HepG2 (cell line): ENCODE data around the gene ZMIZ1. TPM values are rescaled to one million over a fixed set of nuclear protein-coding genes. Genes with fewer than 3 reads are reported as not detected.
A peak's percentile ranks its signal among the peaks of the same experiment; 100 is the strongest.

ENCODE experiments used
- ARNTL ChIP-seq: sonication (generic); formaldehyde crosslinking; IDR thresholded peaks from 2 replicates; pipeline ENCODE4 v1.4.0; 2020; ENCODE audit warnings: mild to moderate bottlenecking, missing genetic modification reagents
- KLF11 ChIP-seq: IDR thresholded peaks from 2 replicates; pipeline ENCODE4 v1.6.1; 2016; ENCODE audit warnings: missing compliant biosample characterization
- LCORL ChIP-seq, 2 experiments: fragments of 450-650 bp in 1 of 2; sonication (generic) in 1 of 2; formaldehyde crosslinking in 1 of 2; IDR thresholded peaks; 2 replicates each; pipeline versions ENCODE4 v1.5.0 to v1.6.1; 2017 to 2020; ENCODE audit warnings: antibody characterized with exemption in 1 of 2, missing genetic modification reagents in 1 of 2
- NFKBIZ ChIP-seq: IDR thresholded peaks from 2 replicates; pipeline ENCODE4 v1.6.1; 2018; ENCODE audit warnings: missing genetic modification reagents, missing compliant biosample characterization
- NRL ChIP-seq: sonication (generic); formaldehyde crosslinking; IDR thresholded peaks from 2 replicates; pipeline ENCODE4 v1.5.0; 2020; ENCODE audit warnings: missing genetic modification reagents, mild to moderate bottlenecking, moderate library complexity, borderline replicate concordance
- REPIN1 ChIP-seq: sonication (generic); formaldehyde crosslinking; IDR thresholded peaks from 2 replicates; pipeline ENCODE4 v1.8.0; 2022; ENCODE audit warnings: missing genetic modification reagents, low read depth, mild to moderate bottlenecking, borderline replicate concordance
- SETDB1 ChIP-seq: sonication (generic); formaldehyde crosslinking; IDR thresholded peaks from 2 replicates; pipeline ENCODE4 v1.5.1; 2020; ENCODE audit warnings: missing genetic modification reagents, mild to moderate bottlenecking, borderline replicate concordance
- STAT5B ChIP-seq: sonication (generic); formaldehyde crosslinking; IDR thresholded peaks from 2 replicates; pipeline ENCODE4 v1.4.0; 2020; ENCODE audit warnings: missing genetic modification reagents
- TP53 ChIP-seq: sonication (generic); formaldehyde crosslinking; conservative IDR thresholded peaks from 2 replicates; pipeline ENCODE4 v1.4.0; 2020; ENCODE audit warnings: missing genetic modification reagents
- ZBTB8A ChIP-seq: sonication (generic); formaldehyde crosslinking; IDR thresholded peaks from 2 replicates; pipeline ENCODE4 v1.4.0; 2020; ENCODE audit warnings: mild to moderate bottlenecking, low read depth, missing genetic modification reagents, borderline replicate concordance
- ZKSCAN5 ChIP-seq: sonication (generic); formaldehyde crosslinking; IDR thresholded peaks from 2 replicates; pipeline ENCODE4 v1.5.1; 2020; ENCODE audit warnings: mild to moderate bottlenecking, missing genetic modification reagents
- ZMAT3 ChIP-seq: sonication (generic); formaldehyde crosslinking; conservative IDR thresholded peaks from 2 replicates; pipeline ENCODE4 v1.7.0; 2021; ENCODE audit warnings: missing genetic modification reagents
- ZNF326 ChIP-seq: sonication (generic); formaldehyde crosslinking; IDR thresholded peaks from 2 replicates; pipeline ENCODE4 v1.4.0; 2020; ENCODE audit warnings: missing genetic modification reagents, borderline replicate concordance
- ZNF569 ChIP-seq: sonication (generic); formaldehyde crosslinking; IDR thresholded peaks from 2 replicates; pipeline ENCODE4 v1.5.0; 2020; ENCODE audit warnings: mild to moderate bottlenecking, missing genetic modification reagents, moderate library complexity, borderline replicate concordance
- ZNF749 ChIP-seq: sonication (generic); formaldehyde crosslinking; IDR thresholded peaks from 2 replicates; pipeline ENCODE4 v1.8.0; 2022; ENCODE audit warnings: mild to moderate bottlenecking, missing genetic modification reagents, moderate library complexity, borderline replicate concordance
- polyA plus RNA-seq, 8 experiments: library from polyadenylated mRNA; depleted of rRNA in 3 of 8; stranded (reverse) in 7 of 8; unstranded in 1 of 8; fragments of >200 nt; fragmentation: Illumina TruSeq in 4 of 8; extraction: Trizol in 4 of 8; gene quantifications; 2 replicates each; pipeline versions ENCODE4 v1.2.1 to v1.2.3, GENCODE V29; 2011 to 2016; ENCODE audit warnings: low read depth in 4 of 8, missing spikeins in 1 of 8, mixed read lengths in 1 of 8; ENCODE audit not compliant: insufficient read depth in 1 of 8
- total RNA-seq, 5 experiments: library from RNA; depleted of rRNA; stranded (reverse); fragments of >200 nt; fragmentation: Illumina TruSeq; extraction: Trizol; gene quantifications; 2 replicates each; pipeline ENCODE4 v1.2.3, GENCODE V29; 2016; ENCODE audit warnings: low read depth in 1 of 5
- TF ChIP-seq, protein P1 (sequence below): sonication (generic); formaldehyde crosslinking; IDR thresholded peaks from 2 replicates; pipeline ENCODE4 v1.4.0; 2020; ENCODE audit warnings: mild to moderate bottlenecking, missing genetic modification reagents
- TF ChIP-seq, protein P2 (sequence below): sonication (generic); formaldehyde crosslinking; IDR thresholded peaks from 2 replicates; pipeline ENCODE4 v1.4.0; 2020; ENCODE audit warnings: missing genetic modification reagents
- TF ChIP-seq, protein P3 (sequence below): sonication (generic); formaldehyde crosslinking; IDR thresholded peaks from 2 replicates; pipeline ENCODE4 v1.4.0; 2020; ENCODE audit warnings: missing genetic modification reagents
- TF ChIP-seq, protein P4 (sequence below): sonication (generic); formaldehyde crosslinking; IDR thresholded peaks from 2 replicates; pipeline ENCODE4 v1.4.0; 2020; ENCODE audit warnings: mild to moderate bottlenecking, missing genetic modification reagents
- TF ChIP-seq, protein P5 (sequence below): sonication (generic); formaldehyde crosslinking; IDR thresholded peaks from 2 replicates; pipeline ENCODE4 v1.8.0; 2022; ENCODE audit warnings: mild to moderate bottlenecking, missing genetic modification reagents, moderate library complexity

The ZMIZ1 gene
- total and polyA plus RNA-seq, 2 of the 13 experiments (the other 11 are each of a cell fraction or from before 2014, with no cell fraction given) = 5.3 to 10.2 TPM

DNA sequence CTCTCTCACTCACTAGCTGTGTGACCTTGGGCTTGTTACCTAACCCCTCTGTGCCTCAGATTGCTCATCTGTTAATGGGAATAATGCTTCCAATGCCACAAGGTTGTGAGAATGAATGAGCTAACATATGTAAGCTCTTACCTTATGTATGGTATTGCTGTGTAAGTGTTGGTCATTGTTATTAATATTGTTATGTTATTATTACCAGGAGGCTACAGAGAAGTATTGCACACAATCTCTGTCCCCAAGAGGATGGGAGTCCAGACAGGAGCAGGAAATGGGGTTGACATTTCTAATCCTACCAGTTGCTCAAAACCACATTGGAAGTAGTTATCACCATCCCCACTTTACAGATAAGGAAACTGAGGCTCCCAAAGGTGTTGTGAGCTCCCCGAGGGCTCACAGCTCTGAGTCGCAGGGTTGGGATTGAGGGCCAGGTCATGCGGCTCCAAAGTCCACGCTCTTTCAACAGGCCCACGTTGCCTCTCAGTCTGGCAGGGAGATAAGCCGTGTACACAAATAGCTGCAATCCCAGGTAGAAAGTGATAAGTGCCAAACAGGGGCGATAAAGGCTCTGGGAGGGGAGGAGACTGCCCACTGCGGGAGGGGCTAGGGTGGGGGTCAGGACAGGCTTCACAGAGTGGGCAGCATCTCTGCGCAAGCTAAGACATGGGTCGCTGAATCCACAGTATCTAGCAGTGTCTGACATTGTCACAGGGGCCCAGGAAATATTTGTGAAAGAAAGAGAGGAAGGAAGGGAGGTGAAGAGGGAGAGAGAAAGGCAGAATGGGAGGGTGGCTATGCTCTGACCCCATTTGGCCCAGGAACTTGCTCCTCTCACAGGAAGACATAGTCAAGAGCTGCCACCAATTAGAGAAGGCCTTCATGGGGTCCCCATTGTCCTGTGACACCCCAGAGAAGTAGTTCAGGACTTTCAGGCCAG, 9.6 kb upstream of the ZMIZ1 start (continued):
- peak; percentile 28; the same call in 1 of the 2 replicates for TF ChIP-seq STAT5B (CRISPR knock-in tag)
- TF ChIP-seq ZNF569 (CRISPR knock-in tag) = no peak
- no peak for TF ChIP-seq LCORL (IDR thresholded peaks at IDR 0.05)
- peak; percentile 97 for TF ChIP-seq LCORL (CRISPR knock-in tag; IDR thresholded peaks at IDR 0.05)
- TF ChIP-seq, protein P1, sequence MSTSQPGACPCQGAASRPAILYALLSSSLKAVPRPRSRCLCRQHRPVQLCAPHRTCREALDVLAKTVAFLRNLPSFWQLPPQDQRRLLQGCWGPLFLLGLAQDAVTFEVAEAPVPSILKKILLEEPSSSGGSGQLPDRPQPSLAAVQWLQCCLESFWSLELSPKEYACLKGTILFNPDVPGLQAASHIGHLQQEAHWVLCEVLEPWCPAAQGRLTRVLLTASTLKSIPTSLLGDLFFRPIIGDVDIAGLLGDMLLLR (CRISPR knock-in tag) = peak; percentile 79; the same call in 1 of the 2 replicates
- TF ChIP-seq, protein P2, sequence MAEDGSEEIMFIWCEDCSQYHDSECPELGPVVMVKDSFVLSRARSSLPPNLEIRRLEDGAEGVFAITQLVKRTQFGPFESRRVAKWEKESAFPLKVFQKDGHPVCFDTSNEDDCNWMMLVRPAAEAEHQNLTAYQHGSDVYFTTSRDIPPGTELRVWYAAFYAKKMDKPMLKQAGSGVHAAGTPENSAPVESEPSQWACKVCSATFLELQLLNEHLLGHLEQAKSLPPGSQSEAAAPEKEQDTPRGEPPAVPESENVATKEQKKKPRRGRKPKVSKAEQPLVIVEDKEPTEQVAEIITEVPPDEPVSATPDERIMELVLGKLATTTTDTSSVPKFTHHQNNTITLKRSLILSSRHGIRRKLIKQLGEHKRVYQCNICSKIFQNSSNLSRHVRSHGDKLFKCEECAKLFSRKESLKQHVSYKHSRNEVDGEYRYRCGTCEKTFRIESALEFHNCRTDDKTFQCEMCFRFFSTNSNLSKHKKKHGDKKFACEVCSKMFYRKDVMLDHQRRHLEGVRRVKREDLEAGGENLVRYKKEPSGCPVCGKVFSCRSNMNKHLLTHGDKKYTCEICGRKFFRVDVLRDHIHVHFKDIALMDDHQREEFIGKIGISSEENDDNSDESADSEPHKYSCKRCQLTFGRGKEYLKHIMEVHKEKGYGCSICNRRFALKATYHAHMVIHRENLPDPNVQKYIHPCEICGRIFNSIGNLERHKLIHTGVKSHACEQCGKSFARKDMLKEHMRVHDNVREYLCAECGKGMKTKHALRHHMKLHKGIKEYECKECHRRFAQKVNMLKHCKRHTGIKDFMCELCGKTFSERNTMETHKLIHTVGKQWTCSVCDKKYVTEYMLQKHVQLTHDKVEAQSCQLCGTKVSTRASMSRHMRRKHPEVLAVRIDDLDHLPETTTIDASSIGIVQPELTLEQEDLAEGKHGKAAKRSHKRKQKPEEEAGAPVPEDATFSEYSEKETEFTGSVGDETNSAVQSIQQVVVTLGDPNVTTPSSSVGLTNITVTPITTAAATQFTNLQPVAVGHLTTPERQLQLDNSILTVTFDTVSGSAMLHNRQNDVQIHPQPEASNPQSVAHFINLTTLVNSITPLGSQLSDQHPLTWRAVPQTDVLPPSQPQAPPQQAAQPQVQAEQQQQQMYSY (CRISPR knock-in tag) = peak; percentile 82
- no peak for TF ChIP-seq NRL
- TF ChIP-seq, protein P3, sequence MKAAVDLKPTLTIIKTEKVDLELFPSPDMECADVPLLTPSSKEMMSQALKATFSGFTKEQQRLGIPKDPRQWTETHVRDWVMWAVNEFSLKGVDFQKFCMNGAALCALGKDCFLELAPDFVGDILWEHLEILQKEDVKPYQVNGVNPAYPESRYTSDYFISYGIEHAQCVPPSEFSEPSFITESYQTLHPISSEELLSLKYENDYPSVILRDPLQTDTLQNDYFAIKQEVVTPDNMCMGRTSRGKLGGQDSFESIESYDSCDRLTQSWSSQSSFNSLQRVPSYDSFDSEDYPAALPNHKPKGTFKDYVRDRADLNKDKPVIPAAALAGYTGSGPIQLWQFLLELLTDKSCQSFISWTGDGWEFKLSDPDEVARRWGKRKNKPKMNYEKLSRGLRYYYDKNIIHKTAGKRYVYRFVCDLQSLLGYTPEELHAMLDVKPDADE = no peak
- TF ChIP-seq NFKBIZ (CRISPR knock-in tag) = peak; percentile 75; the same call in 1 of the 2 replicates
- TF ChIP-seq ARNTL (CRISPR knock-in tag) = peak; percentile 86
- TF ChIP-seq TP53 (CRISPR knock-in tag) = no peak; the same call in 1 of the 2 replicates
- TF ChIP-seq, protein P4, sequence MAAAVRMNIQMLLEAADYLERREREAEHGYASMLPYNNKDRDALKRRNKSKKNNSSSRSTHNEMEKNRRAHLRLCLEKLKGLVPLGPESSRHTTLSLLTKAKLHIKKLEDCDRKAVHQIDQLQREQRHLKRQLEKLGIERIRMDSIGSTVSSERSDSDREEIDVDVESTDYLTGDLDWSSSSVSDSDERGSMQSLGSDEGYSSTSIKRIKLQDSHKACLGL (CRISPR knock-in tag) = no peak
- TF ChIP-seq ZKSCAN5 (CRISPR knock-in tag) = no peak
- TF ChIP-seq SETDB1 (CRISPR knock-in tag) = no peak
- peak; percentile 93 for TF ChIP-seq REPIN1
- TF ChIP-seq ZNF326 (CRISPR knock-in tag) = no peak
- TF ChIP-seq, protein P5, sequence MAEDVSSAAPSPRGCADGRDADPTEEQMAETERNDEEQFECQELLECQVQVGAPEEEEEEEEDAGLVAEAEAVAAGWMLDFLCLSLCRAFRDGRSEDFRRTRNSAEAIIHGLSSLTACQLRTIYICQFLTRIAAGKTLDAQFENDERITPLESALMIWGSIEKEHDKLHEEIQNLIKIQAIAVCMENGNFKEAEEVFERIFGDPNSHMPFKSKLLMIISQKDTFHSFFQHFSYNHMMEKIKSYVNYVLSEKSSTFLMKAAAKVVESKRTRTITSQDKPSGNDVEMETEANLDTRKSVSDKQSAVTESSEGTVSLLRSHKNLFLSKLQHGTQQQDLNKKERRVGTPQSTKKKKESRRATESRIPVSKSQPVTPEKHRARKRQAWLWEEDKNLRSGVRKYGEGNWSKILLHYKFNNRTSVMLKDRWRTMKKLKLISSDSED (CRISPR knock-in tag) = no peak
- TF ChIP-seq KLF11 (CRISPR knock-in tag) = no peak
- TF ChIP-seq ZMAT3 (CRISPR knock-in tag) = peak; percentile 40; the same call in 1 of the 2 replicates
- no peak for TF ChIP-seq ZBTB8A (CRISPR knock-in tag)
- no peak for TF ChIP-seq ZNF749 (CRISPR knock-in tag)
